ENCODE measurements around the gene POTEH. TPM values are rescaled to one million over a fixed set of nuclear protein-coding genes. Genes with fewer than 3 reads are reported as not detected.
"Not testable (repeated sequence)": the region's sequence is repeated elsewhere in the genome, so short reads cannot be mapped to it uniquely, and the experiment has no call there.

Gene POTEH
- not detected for polyA plus RNA-seq (ENCODE audit: insufficient read length in 4 of 4)

DNA sequence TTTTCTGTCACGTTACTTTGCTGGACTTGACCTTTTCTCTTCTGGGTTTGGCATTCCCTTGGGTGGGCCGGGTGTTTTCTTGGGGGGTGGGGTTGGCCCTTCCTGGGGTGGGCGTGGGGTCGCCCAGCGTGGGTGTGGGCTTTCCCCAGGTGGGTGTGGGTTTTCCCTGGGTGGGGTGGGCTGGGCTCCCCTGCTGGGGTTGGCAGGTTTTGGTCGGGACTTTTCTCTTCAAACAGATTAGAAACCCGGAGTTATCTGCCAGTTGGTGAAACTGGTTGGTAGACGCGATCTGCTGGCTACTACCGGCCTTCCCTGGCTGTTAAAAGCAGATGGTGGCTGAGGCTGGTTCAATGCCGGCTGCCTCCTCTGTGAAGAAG is at the start of gene POTEH:
TSS of gene POTEH (plus strand) at position 278 of the 377 bp plus-strand sequence. CDS start at position 330, 52 bp downstream.
- not testable (repeated sequence) for DNase-seq (ENCODE audit: low read depth in 4 of 4, low spot score in 3 of 4)

DNA sequence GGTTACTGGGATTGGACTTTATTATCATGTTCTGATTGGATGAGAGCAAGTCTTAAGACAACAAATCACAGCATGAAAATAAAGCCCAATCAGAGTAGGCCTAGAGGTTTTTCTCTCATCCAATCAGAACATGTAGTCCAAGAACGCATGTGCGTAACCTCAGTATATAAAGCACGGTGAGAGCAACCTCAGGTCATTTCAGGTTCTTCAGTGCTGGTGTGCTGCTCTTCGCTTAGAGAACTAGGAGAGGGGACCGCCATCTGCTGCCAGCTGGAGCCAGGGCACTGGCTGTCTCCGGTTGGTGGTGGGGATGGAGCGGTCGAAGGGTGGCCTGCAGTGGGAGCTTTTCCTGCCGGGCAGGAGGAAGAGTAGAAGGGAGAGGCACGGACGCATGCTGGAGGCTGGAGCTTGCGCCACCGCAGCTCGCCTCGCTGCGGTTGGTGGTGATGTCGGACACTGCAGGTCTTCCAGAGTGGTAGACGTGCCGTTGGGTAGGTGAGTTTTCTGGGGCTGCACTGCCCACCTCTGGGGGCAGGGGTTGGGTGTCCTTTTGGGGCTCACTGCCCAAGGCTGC is 47.5 kb upstream of the POTEH start:
- not testable (repeated sequence) for DNase-seq (ENCODE audit: low read depth in 4 of 4, low spot score in 3 of 4)

DNA sequence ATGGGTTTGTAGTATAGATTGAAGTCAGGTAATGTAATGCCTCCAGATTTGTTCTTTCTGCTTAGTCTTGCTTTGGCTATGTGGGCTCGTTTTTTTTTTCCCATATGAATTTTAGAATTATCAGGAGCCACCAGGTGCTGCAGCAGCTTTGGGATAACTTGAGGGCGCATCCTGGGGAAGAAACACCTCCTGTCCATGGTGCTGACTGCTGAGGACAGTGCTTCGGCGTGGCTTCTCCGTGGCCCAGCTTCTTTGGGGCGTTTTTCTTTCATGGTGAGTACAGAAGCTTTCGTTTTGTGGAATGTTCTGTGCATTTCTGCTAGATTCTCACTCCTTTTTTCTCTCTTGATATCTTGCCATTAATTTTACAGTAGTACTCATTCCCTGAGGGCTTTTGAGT is 37.9 kb upstream of the POTEH start:
- DNase-seq (ENCODE audit: low read depth in 4 of 4, low spot score in 3 of 4) = not testable (repeated sequence)

DNA sequence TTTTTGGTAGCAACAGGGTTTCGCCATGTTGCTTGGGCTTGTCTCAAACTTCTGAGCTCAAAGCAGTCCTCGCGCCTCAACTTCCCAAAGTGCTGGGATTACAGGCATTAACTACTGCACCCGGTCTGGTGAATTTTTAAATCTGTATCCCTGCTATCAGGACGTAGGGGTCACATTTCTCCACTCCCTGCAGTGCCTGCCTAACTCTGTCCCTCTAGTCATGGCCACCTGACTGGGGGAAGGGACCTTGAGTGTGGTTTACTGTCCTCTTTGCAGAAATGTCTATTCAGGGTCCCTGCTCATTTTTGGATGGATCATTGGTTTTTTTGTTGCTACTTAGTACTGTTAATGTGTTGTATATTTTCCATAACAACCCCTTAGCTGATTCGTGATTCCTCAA is 37.1 kb upstream of the POTEH start:
- not testable (repeated sequence) for DNase-seq (ENCODE audit: low read depth in 4 of 4, low spot score in 3 of 4)

DNA sequence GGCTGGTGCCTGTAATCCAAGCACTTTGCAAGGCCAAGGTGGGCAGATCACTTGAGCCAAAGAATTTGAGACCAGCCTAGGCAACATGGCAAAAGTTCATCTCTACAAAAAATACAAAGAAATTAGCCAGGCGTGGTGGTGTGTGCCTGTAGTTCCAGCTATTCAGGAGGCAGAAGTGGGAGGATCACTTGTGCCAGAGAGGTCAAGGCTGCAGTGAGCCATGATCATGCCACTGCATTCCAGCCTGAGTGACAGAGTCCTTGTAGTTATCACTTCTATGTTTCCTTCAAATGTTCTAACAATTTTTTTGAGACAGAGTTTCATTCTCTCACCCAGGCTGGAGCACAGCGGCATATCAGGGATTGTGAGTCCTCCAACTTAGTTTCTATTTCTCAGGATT is 36.6 kb upstream of the POTEH start:
- DNase-seq (ENCODE audit: low read depth in 4 of 4, low spot score in 3 of 4) = not testable (repeated sequence)

DNA sequence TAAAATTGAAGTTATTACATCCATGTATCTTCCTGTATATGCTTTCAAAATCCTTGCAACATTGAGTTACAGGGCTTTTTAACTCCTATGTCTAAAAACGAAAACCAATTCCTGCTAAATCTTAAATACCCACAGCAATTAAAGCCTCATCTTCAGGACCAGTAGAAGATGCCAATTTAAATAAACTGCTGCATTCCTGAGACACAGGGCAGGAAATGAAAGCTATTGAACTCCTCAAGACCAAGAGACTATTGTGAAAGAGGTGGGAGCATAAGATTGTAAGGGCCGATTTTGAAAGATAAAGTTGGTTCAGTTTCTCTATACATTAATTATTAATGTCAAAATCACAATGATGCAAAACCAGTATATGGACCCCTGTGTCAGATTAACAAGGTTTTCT is 28.7 kb upstream of the POTEH start:
- not testable (repeated sequence) for DNase-seq (ENCODE audit: low read depth in 4 of 4, low spot score in 3 of 4)

DNA sequence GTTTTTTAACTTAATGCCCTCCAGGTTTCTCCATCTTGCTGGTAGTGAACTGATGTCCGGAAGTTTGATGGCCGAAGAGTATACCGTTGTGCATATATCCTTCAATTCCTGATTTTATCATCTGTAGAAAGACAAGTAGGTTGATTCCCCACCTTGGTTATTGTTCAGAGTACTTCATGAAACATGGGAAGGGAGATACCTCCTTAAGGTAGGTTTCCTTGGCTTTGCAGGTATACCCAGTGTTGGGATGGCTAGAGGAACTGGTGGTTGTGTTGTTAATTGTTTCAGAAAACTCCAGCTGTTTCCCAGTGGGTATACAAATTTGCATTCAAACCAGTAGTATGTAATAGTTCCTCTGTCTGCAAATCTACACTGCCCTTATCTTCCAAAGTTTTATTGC is 25.1 kb upstream of the POTEH start:
- not testable (repeated sequence) for DNase-seq (ENCODE audit: low read depth in 4 of 4, low spot score in 3 of 4)

DNA sequence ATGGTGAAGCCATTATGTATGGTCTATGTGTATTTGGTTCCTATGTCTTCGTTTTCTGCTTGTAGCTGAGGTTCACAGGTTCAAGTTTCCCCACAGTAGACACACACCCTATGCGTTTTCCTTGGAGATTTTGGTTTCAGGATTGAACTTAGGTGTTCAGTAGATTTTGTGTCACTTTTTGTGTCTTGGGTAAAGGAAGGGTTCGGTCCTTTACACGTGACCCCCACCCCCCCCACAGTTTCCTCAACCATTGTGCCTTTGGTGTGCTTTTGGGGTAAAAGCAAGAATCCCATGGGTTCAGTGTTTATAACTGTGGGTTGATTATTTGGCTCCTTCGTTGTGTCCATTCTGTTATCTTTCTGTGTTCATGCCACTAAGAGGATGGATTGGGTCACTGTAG is 24.3 kb upstream of the POTEH start:
- not testable (repeated sequence) for DNase-seq (ENCODE audit: low read depth in 4 of 4, low spot score in 3 of 4)

DNA sequence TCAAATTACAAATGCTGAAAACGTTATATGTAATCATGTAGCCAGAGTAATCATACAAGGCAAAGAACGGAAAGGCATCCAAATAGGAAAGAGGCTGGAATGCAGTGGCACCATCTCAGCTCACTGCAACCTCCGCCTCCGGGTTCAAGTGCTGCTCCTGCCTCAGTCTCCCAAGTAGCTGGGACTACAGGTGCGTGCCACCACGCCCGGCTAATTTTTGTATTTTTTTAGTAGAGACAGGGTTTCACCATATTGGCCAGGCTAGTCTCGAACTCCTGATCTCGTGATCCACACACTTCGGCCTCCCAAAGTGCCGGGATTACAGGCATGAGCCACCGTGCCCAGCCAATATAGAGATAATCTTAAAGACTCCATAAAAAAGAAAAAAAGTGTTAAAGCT is 20.4 kb upstream of the POTEH start:
- DNase-seq (ENCODE audit: low read depth in 4 of 4, low spot score in 3 of 4) = not testable (repeated sequence)

DNA sequence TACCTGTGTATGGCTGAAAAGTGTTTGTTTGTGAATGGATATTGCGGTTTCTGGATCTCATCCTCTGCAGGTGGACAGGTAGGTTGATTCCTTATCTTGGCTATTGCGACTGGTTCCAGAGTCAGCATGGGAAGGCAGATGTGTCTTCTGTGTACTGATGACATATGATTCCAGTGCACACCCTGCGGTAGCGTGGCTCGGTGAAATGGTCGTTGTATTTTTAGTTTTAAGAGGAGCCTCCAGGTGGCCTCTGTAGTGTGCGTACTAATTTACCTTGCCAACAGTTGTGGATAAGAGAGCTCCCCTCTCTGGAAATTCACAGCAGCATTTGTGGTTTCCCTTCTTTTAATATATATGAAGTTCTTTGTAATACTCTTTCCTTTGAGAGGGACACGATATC is 10.1 kb upstream of the POTEH start:
- not testable (repeated sequence) for DNase-seq (ENCODE audit: low read depth in 4 of 4, low spot score in 3 of 4)

DNA sequence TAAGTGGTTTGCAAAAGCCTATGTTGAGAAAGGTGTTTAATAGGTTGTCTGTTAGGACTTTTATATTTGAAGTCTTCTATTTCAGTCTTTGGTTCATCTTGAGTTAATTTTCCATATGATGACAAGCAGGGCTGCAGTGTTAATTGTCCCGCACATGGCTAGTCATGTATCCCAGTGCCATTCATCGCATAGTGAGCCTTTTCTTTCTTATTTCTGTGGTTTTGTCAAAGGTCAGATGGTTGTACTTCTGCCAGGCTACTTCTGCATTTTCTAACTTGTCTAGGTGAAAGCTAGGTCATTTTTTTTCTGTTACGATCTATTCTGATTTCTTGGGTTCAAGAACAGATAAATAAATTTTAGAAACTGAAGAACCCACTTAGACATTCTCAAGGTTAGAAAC is 5.7 kb upstream of the POTEH start:
- not testable (repeated sequence) for DNase-seq (ENCODE audit: low read depth in 4 of 4, low spot score in 3 of 4)

DNA sequence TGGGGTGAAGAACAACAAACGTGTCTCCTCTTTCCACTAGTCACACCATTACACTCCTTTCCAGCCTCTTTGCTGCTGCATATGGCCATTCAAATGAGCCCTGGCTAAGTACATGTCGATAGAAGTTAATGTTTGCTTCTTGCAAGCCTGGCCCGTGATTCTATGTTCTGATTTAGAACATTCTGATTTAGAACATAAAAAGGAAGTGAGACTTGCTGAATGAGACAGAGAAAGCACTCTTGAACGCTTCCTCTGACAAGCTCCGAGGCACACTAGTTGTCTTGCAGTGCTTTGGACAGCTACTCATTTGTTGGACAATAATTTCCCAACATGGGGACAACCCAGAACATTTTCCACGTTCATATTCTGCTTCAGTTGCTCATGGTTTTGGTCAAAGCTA is 5.1 kb upstream of the POTEH start:
- not testable (repeated sequence) for DNase-seq (ENCODE audit: low read depth in 4 of 4, low spot score in 3 of 4)

DNA sequence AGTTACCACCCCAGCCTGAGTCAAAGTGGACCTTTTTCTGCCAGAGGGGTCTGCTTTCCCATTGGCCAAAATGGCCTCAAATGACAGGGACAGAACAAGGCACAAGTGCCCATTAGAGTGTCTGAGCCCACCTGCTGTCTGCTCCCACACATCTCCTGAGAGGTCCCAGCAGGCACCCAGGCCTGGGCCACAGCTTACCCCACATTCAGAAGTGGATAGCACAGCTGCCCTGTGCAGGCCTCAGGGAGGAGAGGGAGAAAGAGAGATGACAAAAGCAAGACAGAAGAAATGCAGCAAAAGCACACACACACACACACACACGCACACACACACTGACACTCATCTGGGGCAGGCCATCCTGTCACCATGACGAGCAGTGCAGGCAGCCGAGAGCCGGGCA is 4.2 kb upstream of the POTEH start:
- not testable (repeated sequence) for DNase-seq (ENCODE audit: low read depth in 4 of 4, low spot score in 3 of 4)

DNA sequence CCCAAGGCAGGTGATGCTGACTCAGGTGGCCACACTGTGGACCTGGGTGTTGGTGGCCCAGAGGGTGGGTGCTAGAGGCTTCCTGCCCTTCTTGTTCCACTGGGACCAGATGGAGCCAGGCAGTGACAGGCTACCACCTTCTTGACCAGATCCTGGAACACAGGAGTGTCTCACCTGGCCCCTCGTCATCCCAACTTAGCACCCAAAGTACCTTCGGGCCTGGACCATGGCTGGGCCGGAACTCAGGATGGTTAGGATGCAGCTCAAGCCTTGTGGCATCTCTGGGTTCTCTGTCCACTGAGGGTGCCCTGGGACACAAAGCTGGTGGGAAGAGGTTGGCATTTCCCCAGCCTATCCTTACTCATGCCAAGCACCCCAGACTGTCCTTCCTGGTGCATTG is 2.7 kb upstream of the POTEH start:
- DNase-seq (ENCODE audit: low read depth in 4 of 4, low spot score in 3 of 4) = not testable (repeated sequence)

DNA sequence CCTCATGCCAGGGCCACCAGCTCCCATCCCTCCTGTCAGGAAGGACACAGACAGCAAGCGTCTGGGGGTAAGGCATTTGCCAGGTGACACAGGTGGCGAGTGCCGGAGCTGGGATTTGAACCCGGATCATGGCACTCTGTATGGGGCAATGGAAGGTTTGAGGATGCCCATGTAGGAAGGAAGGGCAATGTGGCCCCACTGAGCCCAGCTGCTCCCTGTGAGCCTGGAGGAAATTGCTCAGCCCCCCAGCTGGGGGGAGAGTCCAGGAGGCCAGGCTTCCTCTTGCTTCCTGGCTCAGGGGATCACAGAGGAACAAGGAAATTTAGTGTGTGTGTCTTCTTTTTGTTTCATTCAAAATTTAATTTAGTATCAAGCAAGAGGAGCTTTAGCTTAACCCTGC is 2.1 kb upstream of the POTEH start:
- DNase-seq (ENCODE audit: low read depth in 4 of 4, low spot score in 3 of 4) = not testable (repeated sequence)

DNA sequence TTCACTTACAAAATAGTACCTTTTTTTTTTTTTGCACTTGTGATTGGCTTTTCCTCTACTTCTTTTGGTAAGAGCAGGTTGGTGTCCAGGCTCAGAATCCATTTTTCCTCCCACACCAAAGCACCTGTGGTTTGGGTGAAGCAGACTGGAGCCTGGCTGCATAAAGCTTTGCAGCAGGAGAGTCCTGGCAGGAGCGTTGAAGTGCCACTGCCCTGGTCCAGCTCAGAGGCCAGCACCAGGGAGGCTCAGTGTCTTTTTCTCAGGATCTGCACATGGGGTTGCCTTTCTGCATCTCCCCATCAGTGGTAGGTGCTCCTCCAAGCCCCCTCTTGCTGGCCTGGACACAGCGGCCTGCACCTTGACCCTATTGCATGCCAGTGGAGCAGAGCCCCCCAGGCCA is 1.7 kb upstream of the POTEH start:
- not testable (repeated sequence) for DNase-seq (ENCODE audit: low read depth in 4 of 4, low spot score in 3 of 4)

DNA sequence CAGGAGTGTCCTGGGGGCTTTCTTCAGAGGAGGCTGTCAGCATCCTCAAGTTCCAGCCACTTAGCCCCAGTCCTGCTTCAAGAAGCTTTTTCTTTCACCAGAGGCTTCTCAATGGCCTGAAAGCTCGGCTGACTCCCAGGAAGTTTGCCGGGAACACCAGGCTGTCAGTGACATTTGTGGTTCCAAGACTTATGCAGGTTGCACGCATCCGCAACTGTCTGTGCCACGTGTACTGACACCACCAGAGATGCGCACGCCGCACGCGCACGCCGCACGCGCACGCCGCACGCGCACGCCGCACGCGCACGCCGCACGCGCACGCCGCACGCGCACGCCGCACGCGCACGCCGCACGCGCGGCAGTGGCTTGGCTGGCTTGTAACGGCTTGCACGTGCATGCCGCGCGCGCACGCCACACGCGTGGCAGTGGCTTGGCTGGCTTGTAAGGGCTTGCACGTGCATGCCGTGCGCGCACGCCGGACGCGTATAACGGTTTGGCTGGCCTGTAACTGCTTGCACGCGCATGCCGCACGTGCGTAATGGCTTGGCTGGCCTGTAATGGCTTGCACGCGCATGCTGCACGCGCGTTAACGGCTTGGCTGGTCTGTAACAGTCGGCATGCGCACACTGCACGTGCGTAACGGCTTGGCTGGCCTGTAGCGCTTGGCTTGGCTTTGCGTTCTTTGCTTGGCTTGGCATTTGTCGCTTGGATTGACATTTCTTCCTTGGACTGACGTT is 646 bp upstream of the POTEH start:
- not testable (repeated sequence) for DNase-seq (ENCODE audit: low read depth in 4 of 4, low spot score in 3 of 4)

DNA sequence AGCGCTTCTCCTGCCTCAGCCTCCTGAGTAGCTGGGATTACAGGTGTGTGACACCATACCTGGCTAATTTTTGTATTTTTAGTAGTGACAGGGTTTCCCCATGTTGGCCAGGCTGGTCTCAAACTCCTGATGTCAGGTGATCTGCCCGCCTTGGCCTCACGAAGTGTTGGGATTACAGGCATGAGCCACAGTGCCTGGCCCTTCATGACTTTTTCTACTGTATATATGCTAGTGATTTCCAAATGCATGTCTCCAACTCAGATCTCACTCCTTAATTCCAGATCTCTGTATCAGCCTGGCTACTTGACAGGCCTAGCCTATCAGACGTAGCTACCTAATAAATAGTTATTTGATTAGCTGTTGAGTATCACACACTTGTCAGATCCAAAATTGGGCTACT is 23.8 kb downstream of the POTEH start:
- not testable (repeated sequence) for DNase-seq (ENCODE audit: low read depth in 4 of 4, low spot score in 3 of 4)

DNA sequence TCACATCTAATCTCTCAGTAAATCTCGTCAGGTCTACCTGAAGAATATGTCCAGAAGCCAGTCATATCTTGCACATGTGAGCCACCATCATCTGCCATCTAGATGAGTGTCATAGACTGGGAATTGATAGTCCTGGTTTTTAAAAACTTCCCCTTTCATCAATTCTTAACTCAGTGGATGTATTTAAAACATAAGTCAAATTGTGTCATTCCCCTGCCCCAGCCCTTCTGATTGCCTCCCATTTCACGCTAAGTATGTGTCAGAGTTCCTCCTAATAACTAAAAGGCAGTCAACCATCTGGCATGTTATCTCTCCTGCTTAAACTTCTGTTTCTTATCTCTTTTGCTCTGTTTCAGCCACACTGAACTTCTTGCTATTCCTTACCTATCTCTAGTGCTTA is 24.3 kb downstream of the POTEH start:
- not testable (repeated sequence) for DNase-seq (ENCODE audit: low read depth in 4 of 4, low spot score in 3 of 4)

DNA sequence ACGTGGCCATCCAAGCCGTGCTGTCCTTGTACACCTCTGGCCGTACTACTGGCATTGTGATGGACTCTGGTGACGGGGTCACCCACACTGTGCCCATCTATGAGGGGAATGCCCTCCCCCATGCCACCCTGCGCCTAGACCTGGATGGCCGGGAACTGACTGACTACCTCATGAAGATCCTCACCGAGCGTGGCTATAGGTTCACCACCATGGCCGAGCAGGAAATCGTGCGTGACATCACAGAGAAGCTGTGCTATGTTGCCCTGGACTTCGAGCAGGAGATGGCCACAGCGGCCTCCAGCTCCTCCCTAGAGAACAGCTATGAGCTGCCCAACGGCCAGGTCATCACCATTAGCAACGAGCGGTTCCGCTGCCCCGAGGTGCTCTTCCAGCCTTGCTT is 32.1 kb downstream of the POTEH start:
- DNase-seq (ENCODE audit: low read depth in 4 of 4, low spot score in 3 of 4) = not testable (repeated sequence)

DNA sequence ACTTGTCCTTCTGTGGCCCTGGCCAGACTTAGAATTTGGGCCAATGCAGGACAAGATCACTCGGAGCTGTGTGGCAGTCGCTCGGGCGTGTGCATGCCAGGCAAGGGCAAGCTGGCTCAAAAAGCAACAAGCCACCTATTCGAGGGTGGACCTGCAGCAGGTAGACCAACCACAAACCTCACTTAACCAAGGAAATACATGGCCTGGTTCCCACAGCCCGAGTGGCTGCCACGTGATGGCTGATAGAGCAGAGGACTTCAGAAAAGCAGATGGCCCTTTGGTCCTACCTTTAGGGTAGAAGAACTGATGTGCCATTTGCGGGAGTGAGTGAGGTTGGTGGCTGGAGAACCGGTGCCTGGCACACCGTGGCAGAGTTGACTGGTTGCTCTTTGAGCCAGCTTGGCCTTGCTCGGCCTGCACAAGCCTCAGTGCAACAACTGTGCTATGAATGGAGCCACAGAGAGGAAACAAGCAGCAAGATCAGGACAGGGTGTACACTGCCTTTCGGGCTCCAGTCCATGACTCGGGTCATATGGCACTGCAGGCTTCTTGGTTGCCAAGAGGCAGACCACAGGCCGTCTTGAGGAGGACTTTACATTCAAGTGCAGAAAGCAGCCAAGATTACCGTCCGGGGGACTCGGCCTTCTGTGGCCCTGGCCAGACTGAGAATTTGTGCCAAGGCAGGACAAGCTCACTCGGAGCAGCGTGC is 39.5 kb downstream of the POTEH start:
- not testable (repeated sequence) for DNase-seq (ENCODE audit: low read depth in 4 of 4, low spot score in 3 of 4)

DNA sequence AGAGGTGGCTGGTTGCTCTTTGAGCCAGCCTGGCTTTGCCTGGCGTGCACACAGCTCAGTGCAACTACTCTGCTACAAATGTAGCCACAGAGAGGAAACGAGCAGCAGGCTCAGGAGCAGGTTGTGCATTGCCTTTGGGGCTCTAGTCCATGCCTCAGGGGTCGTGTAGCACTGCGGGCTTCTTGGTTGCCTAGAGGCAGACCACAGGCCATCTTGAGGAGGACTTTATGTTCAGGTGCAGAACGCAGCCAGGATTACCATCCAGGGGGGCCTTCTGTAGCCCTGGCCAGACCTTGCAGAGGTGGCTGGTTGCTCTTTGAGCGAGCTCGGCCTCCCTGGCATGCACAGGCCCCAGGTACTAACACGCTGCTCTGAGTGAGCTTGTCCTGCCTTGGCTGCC is 41.2 kb downstream of the POTEH start:
- DNase-seq (ENCODE audit: low read depth in 4 of 4, low spot score in 3 of 4) = not testable (repeated sequence)

Data from left renal pelvis (tissue), 4 donors.